Measurements from ENCODE around the gene SLC1A2.

- TF ChIP-seq CTCF (conservative IDR thresholded peaks at IDR 0.05; ENCODE audit: low read depth, low read length) (no peak), EZH2 (IDR thresholded peaks at IDR 0.05; ENCODE audit: borderline replicate concordance, low read depth, low read length, poor library complexity, severe bottlenecking) (no peak)
Observed at GRCh38 chr11:35233518-35233917, 185.8 kb downstream of the SLC1A2 start.
